ENCODE results near the gene PCDHA3. TPM values are rescaled to one million over a fixed set of nuclear protein-coding genes. Genes with fewer than 3 reads are reported as not detected.

The PCDHA3 gene
- total RNA-seq, 1 donor from 2014 or later: 0.13 TPM

Other genes with a start within 250 kb of the PCDHA3 start
- gene SRA1, start 243.6 kb upstream of the PCDHA3 start, total RNA-seq: 17.5 and 18.2 TPM in 2 replicates
- gene APBB3, start 236.5 kb upstream of the PCDHA3 start, total RNA-seq: 3.3 and 6.6 TPM in 2 replicates
- 14.8 and 27.9 TPM in 2 replicates for gene SLC35A4, start 236.2 kb upstream of the PCDHA3 start, total RNA-seq
- 1.9 and 10.7 TPM in 2 replicates for gene CD14, start 167.9 kb upstream of the PCDHA3 start, total RNA-seq
- 8.5 and 12.4 TPM in 2 replicates for gene TMCO6, start 161.6 kb upstream of the PCDHA3 start, total RNA-seq
- 60.2 and 70.5 TPM in 2 replicates for gene NDUFA2, start 153.4 kb upstream of the PCDHA3 start, total RNA-seq
- gene IK, start 153.2 kb upstream of the PCDHA3 start, total RNA-seq: 51.1 and 51.2 TPM in 2 replicates
- 24.6 and 31.7 TPM in 2 replicates for gene WDR55, start 136.2 kb upstream of the PCDHA3 start, total RNA-seq
- gene DND1, start 127.5 kb upstream of the PCDHA3 start, total RNA-seq: 0.13 TPM in 2 replicates
- 46.0 and 48.0 TPM in 2 replicates for gene HARS1, start 109.7 kb upstream of the PCDHA3 start, total RNA-seq
- gene HARS2, start 109.6 kb upstream of the PCDHA3 start, total RNA-seq: 23.3 and 23.6 TPM in 2 replicates
- gene ZMAT2, start 100.6 kb upstream of the PCDHA3 start, total RNA-seq: 30.3 and 33.4 TPM in 2 replicates
- under 0.01 TPM in 1 of 2 replicates, not detected in the other for gene PCDHA1, start 14.9 kb upstream of the PCDHA3 start, total RNA-seq
- under 0.01 TPM in 1 of 2 replicates, not detected in the other for gene PCDHA2, start 6.2 kb upstream of the PCDHA3 start, total RNA-seq
- under 0.01 and 0.25 TPM in 2 replicates for gene PCDHA4, start 6.0 kb downstream of the PCDHA3 start, total RNA-seq
- under 0.01 TPM in 2 replicates for gene PCDHA5, start 20.6 kb downstream of the PCDHA3 start, total RNA-seq
- 0.25 TPM in 1 of 2 replicates, not detected in the other for gene PCDHA6, start 26.9 kb downstream of the PCDHA3 start, total RNA-seq
- gene PCDHA7, start 33.2 kb downstream of the PCDHA3 start, total RNA-seq: 0.13 and 0.38 TPM in 2 replicates
- 0.13 TPM in 1 of 2 replicates, not detected in the other for gene PCDHA8, start 40.1 kb downstream of the PCDHA3 start, total RNA-seq
- gene PCDHA9, start 47.3 kb downstream of the PCDHA3 start, total RNA-seq: under 0.01 TPM in 2 replicates
- under 0.01 and 0.13 TPM in 2 replicates for gene PCDHA10, start 54.8 kb downstream of the PCDHA3 start, total RNA-seq
- under 0.01 TPM in 1 of 2 replicates, not detected in the other for gene PCDHA11, start 67.9 kb downstream of the PCDHA3 start, total RNA-seq
- gene PCDHA12, start 74.3 kb downstream of the PCDHA3 start, total RNA-seq: under 0.01 TPM in 1 of 2 replicates, not detected in the other
- gene PCDHA13, start 81.1 kb downstream of the PCDHA3 start, total RNA-seq: under 0.01 TPM in 2 replicates
- 0.13 TPM in 1 of 2 replicates, not detected in the other for gene PCDHAC1, start 125.2 kb downstream of the PCDHA3 start, total RNA-seq
- 0.13 TPM in 2 replicates for gene PCDHAC2, start 165.4 kb downstream of the PCDHA3 start, total RNA-seq

Measured in dermis microvascular lymphatic vessel endothelial cell (primary cell).